Activated naive CD4-positive, alpha-beta T cell treated with anti-CD3 and anti-CD28 coated beads, Interleukin-2, amount 10 ng/mL, durations not matched to agents 7 days and 5 days (primary cell): ENCODE results near the gene AAGAB.
"Not testable (repeated sequence)": the region's sequence is repeated elsewhere in the genome, so short reads cannot be mapped to it uniquely, and the experiment has no call there.

ENCODE experiments used
- CTCF ChIA-PET: fragments of 350-600 bp; sonication (Branson Sonifier 250); formaldehyde crosslinking; loops from one replicate; lab custom pipeline; 2021; ENCODE audit warnings: antibody characterized with exemption; lab: Charles Lee
- DNase-seq: peaks from one replicate; pipeline ENCODE4 v3.0.0-alpha.2; 2020
- H3K27ac Mint-ChIP-seq: one replicate; pipeline ENCODE4 v1.8.0; 2021; ENCODE audit warnings: mild to moderate bottlenecking, moderate library complexity, mixed read lengths
- H3K27me3 Mint-ChIP-seq: one replicate; pipeline ENCODE4 v1.8.0; 2021; ENCODE audit warnings: mild to moderate bottlenecking, mixed read lengths
- H3K36me3 Mint-ChIP-seq: one replicate; pipeline ENCODE4 v1.8.0; 2021; ENCODE audit warnings: mixed read lengths
- H3K4me1 Mint-ChIP-seq: one replicate; pipeline ENCODE4 v1.8.0; 2021; ENCODE audit warnings: mixed read lengths
- H3K4me3 Mint-ChIP-seq: one replicate; pipeline ENCODE4 v1.8.0; 2021; ENCODE audit warnings: mild to moderate bottlenecking, moderate library complexity, mixed read lengths
- H3K9me3 Mint-ChIP-seq: one replicate; pipeline ENCODE4 v1.8.0; 2021; ENCODE audit warnings: mixed read lengths

Gene AAGAB, protein sequence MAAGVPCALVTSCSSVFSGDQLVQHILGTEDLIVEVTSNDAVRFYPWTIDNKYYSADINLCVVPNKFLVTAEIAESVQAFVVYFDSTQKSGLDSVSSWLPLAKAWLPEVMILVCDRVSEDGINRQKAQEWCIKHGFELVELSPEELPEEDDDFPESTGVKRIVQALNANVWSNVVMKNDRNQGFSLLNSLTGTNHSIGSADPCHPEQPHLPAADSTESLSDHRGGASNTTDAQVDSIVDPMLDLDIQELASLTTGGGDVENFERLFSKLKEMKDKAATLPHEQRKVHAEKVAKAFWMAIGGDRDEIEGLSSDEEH

DNA sequence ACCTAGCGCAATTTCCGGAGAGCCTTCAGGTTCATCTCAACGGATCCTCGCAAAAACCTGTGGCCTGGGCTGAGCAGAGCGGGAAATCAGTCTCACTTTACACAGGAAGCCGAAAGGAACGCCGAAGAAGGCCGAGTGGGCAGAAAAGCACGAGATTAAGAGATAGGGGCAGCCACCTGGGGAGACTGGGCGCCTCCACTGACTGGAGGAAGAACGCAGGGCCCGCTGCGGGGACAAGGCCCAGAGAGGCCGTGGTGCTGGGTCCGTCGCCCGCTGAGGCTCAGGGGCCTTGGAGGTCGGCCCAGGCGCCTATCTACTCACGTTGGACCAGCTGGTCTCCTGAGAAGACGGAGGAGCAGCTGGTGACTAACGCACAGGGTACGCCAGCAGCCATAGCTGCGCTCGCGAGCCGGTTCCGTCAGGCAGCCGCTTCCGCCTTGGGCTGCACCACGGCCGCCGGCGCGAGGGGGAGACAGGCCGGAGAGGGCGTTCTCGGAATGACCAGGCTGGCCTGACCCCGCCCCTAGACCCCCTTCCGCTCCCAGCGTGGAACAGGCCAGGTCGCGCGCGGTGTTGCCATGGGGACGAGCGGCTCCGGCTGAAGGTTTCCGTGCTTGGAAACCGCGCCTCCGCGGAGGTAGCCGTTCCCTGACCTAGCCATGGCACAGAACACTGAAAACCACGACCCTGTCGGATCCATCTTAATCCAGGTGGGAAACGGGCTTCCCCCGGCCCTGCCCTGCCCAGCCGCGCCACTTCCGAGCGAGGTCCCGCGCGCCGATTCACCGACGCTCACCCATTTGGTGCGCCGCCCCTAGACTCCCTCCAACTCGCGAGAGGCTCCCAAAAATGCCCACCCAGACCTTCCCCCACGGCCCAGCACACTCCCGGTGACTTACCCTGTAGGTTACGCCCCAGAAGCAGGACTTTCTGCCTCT lies at the start of gene AAGAB, which contains the start of gene IQCH:
Gene AAGAB (minus strand): TSS at position 424 of the 938 bp plus-strand sequence. CDS start 30 bp downstream, at position 394.
Gene IQCH (plus strand): TSS at position 549 of the 938 bp plus-strand sequence. CDS start 111 bp downstream, at position 660.
- CTCF ChIA-PET: interaction anchor here (1.0 kb wide), 1 partner anchor 308 kb away, joined by 3 read pairs; no protein-coding TSS in a partner anchor
- peaks cover 14% of the 10 kb centered on the region for H3K27me3 Mint-ChIP-seq
- H3K27ac Mint-ChIP-seq: peak within 1 kb of the TSS; percentile 97
- peaks cover 10% of the 10 kb centered on the region for H3K36me3 Mint-ChIP-seq
- H3K9me3 Mint-ChIP-seq: no peaks in the 10 kb centered on the region
- DNase-seq: peak; percentile 98
- peaks cover 43% of the 10 kb centered on the region for H3K4me1 Mint-ChIP-seq
- H3K4me3 Mint-ChIP-seq: peak within 1 kb of the TSS; percentile 98

DNA sequence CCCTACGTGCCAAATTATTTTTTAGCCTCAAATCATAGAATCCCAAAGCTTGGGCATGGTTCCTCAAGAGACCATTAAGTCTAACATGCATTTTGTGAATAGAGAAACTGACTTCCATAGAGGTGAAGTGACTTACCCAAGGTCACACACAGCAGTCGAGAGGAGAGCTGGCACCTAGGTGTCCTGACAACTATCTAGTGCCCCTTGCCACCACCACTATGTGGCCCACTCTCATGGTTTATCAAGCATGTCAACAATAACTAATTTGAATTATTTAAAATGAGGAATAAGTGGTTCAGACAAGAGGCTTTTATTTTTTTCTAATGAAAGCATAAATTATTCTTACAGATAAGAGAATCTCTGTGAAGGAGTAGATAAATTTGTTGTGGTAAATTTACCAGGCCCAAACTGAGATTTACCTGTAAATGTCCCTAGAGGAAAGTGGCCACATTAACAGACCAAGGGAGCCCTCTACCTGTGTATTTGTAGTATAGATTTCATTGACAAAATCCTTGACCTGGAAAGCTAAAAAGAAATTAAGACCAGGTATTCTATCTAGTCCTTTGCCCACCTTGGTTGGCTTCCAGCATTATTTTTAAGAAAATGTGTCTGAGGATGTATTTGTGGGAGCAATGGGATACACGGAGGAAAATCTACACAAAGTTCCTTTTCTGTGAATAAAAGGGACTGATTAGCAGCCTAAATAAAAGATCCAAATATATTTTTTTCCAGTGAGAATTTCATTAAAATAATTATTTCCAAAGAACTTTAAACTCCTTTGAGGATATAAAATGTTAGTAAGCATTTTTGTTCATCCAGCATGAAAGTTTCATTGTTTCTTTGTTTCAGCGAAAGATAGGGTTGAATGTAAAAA lies 49.3 kb upstream of the AAGAB start:
- DNase-seq: peak; percentile 38
- Mint-ChIP-seq H3K27ac (no peak overlapping the region), H3K27me3 (peaks cover 3% of the 10 kb centered on the region), H3K36me3 (no peaks in the 10 kb centered on the region), H3K4me1 (no peaks in the 10 kb centered on the region), H3K9me3 (no peaks in the 10 kb centered on the region), H3K4me3 (no peak overlapping the region)
- CTCF ChIA-PET: interaction anchor here (0.5 to 3.9 kb wide), 11 partner anchors 9 to 458 kb away, joined by 3 to 63 read pairs (median 3); no protein-coding TSS in a partner anchor

DNA sequence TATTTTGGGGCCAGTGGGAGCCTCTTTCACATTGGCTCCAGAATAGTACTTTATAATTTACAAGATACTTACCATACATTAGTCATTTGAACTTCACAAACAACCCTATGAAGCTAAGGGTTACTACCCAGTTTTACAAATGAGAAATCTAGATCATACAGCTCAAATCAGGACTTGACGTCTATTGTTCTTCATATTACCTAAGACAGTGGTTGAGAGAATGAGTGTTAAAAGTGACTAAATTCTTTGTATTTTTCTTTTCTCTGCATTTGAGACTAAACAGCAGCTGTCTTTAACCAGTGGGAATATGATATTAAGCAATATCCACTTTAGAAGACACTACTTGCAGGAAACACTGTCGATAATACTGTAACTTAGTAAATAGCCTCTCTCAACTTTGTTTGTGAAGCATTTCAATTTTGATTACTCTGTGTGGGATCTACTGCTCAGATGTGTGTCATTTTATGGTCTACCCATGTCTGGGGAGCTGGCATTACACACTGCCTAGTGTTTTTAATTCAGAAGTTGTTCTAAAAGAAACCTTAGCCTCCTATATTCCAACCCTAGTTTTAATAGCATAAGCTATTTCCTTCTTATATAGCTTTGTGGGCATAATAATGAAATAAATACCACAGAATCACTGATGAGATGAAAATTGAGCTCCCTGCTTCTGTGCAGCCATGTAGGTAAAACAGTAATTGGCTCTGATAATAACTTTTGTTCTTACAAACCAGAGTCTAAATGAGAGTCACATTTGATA lies 46.0 kb upstream of the AAGAB start:
- Mint-ChIP-seq H3K36me3 (no peaks in the 10 kb centered on the region), H3K9me3 (no peaks in the 10 kb centered on the region), H3K27me3 (peaks cover 3% of the 10 kb centered on the region), H3K27ac (no peak overlapping the region), H3K4me3 (no peak overlapping the region), H3K4me1 (no peaks in the 10 kb centered on the region)
- no peak for DNase-seq
- CTCF ChIA-PET: interaction anchor here (0.8 to 2.2 kb wide), 7 partner anchors 62 to 354 kb away, joined by 3 to 7 read pairs (median 3); no protein-coding TSS in a partner anchor

DNA sequence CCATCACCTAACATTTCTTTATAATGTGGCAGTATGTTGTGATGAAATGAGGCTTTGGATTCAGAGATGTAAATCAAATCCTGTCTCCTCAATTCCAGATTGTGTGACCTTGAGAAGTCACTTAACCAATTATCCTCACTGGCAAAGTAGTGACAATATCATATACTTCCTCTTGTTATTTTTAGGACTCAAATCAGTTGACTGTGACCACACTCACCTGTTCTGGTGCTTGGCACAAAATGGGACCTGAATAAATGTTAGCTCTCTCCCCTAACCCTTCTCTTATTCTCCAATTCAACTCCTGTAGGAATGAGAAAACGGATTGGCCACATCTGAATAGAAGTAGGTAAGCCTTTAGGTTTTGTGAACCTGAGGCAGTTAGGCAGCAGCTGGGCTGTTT lies 42.2 kb upstream of the AAGAB start:
- H3K27me3 Mint-ChIP-seq: peaks cover 3% of the 10 kb centered on the region
- CTCF ChIA-PET: interaction anchor here (0.7 kb wide), 1 partner anchor 57 kb away, joined by 3 read pairs; no protein-coding TSS in a partner anchor
- no peaks in the 10 kb centered on the region for H3K36me3 Mint-ChIP-seq
- no peaks in the 10 kb centered on the region for H3K9me3 Mint-ChIP-seq
- H3K4me1 Mint-ChIP-seq: no peaks in the 10 kb centered on the region
- H3K27ac Mint-ChIP-seq: no peak overlapping the region
- H3K4me3 Mint-ChIP-seq: no peak overlapping the region
- no peak for DNase-seq

DNA sequence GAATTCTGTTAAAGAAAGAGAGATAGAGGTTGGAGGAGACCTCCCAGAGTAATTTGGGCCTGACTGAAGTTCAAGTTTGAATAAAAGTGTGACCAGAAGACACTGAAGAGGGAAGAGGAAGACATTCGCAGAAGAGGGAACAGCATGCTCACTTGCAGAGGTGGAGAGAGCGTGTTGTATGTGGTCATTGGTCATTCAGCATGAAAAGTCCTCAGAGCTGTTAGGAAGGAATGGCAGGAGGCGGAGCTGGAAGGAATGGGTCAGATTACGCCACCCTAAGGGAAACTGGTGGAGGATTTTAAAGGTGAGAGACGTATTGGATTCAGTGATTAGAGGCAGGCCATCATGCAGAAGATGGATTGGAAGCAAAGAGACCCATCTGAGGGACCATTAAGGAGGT lies 41.7 kb upstream of the AAGAB start:
- no peak overlapping the region for H3K27ac Mint-ChIP-seq
- no peaks in the 10 kb centered on the region for H3K36me3 Mint-ChIP-seq
- CTCF ChIA-PET: interaction anchor here (0.7 kb wide), 1 partner anchor 57 kb away, joined by 3 read pairs; no protein-coding TSS in a partner anchor
- H3K27me3 Mint-ChIP-seq: peaks cover 3% of the 10 kb centered on the region
- no peaks in the 10 kb centered on the region for H3K9me3 Mint-ChIP-seq
- H3K4me1 Mint-ChIP-seq: no peaks in the 10 kb centered on the region
- H3K4me3 Mint-ChIP-seq: no peak overlapping the region
- no peak for DNase-seq

DNA sequence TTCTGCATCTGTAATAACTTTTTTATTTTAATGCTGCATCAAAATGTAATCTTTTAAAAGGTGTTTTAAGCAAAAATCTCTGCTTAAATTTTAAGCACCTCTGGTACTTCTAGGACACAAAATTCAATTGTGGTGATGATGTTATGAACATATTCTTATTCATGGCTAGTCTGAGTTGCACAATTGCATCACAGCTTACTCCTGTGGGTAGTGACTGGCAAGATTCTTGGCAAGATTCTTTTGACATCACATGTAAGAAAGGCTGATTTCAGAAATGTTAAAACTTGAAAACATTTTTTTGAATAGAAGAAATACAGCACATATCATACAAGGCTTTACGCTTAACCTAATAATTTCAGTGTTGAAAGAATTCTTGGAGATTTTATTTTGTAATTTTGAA lies 35.9 kb upstream of the AAGAB start:
- Mint-ChIP-seq H3K27ac (no peak overlapping the region), H3K27me3 (peaks cover 3% of the 10 kb centered on the region), H3K4me3 (no peak overlapping the region), H3K36me3 (no peaks in the 10 kb centered on the region), H3K4me1 (no peaks in the 10 kb centered on the region), H3K9me3 (peaks cover 2% of the 10 kb centered on the region)
- CTCF ChIA-PET: no interaction called here
- no peak for DNase-seq

DNA sequence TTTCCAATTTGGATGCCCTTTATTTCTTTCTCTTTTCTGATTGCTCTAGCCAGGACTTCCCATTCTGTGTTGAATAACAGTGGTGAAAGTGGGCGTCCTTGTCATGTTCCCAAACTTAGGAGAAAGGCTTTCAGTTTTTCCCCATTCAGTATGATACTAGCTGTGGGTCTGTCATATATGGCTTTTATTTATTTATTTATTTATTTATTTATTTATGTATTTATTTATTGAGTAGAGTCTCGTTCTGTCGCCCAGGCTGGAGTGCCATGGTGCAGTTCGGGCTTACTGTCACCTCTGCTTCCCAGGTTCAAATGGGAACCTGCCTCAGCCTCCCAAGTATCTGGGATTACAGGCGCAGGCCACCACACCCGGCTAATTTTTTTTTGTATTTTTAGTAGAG lies 31.9 kb upstream of the AAGAB start:
- H3K27me3 Mint-ChIP-seq: peaks cover 11% of the 10 kb centered on the region
- H3K36me3 Mint-ChIP-seq, H3K4me1 Mint-ChIP-seq, DNase-seq, H3K4me3 Mint-ChIP-seq, H3K9me3 Mint-ChIP-seq, CTCF ChIA-PET, H3K27ac Mint-ChIP-seq: not testable (repeated sequence)

DNA sequence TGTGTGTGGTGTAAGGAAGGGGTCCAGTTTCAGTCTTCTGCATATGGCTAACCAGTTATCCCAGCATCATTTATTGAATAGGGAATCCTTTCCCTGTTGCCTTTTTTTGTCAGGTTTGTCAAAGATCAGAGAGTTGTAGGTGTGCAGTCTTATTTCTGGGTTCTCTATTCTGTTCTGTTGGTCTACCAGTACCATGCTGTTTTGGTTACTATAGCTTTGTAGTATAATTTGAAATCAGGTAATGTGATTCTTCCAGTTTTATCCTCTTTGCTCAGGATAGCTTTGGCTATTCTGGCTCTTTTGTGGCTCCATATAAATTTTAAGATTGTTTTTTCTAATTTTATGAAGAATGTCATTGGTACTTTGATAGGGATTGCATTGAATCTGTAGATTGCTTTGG lies 31.2 kb upstream of the AAGAB start:
- H3K4me3 Mint-ChIP-seq, H3K27ac Mint-ChIP-seq, H3K36me3 Mint-ChIP-seq, H3K4me1 Mint-ChIP-seq, DNase-seq, H3K9me3 Mint-ChIP-seq, CTCF ChIA-PET: not testable (repeated sequence)
- peaks cover 11% of the 10 kb centered on the region for H3K27me3 Mint-ChIP-seq

DNA sequence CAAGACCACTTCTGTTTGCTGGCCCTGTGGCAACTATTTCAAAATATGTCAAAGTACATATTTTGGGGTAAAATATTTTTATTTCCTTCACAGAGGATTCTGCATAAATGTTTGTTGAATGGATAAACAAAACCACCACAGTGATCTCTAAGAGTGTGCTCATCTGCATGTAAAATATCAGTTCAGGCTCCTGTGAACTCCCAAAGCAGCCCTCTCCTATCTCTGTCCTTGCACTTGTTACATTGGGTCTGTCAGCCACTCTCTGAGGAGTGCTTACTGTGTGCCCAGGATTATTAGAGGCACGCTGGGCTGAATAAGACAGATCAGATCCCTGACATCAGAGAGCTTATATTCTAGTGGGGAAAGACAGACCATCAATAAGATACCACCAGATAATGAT lies 27.3 kb upstream of the AAGAB start:
- no peak for DNase-seq
- Mint-ChIP-seq H3K27me3 (peaks cover 16% of the 10 kb centered on the region), H3K9me3 (peaks cover 2% of the 10 kb centered on the region), H3K4me3 (no peak overlapping the region), H3K36me3 (no peaks in the 10 kb centered on the region), H3K27ac (no peak overlapping the region), H3K4me1 (no peaks in the 10 kb centered on the region)
- CTCF ChIA-PET: interaction anchor here (1.1 kb wide), 1 partner anchor 22 kb away, joined by 4 read pairs; no protein-coding TSS in a partner anchor

DNA sequence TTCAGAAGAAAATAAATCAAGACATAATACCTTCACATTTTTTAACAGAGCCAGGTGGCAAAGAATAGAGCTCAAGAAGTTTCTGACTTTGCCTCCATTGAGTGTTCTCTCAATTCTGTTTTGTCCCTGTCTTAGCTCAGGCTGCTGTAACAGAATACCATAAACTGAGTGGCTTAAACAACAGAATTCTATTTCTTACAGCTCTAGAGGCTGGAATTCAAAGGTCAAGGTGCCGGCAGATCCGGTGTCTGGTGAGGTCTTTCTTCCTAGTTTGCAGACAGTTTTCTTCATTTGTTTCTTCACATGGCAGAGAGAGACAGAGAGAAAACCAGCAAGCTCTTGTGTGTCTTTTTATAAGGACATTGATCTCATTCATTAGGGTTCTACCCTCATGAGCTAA lies 25.8 kb upstream of the AAGAB start:
- CTCF ChIA-PET: no interaction called here
- Mint-ChIP-seq H3K36me3 (no peaks in the 10 kb centered on the region), H3K27me3 (peaks cover 17% of the 10 kb centered on the region), H3K4me1 (no peaks in the 10 kb centered on the region), H3K4me3 (no peak overlapping the region), H3K27ac (no peak overlapping the region), H3K9me3 (no peaks in the 10 kb centered on the region)
- no peak for DNase-seq

DNA sequence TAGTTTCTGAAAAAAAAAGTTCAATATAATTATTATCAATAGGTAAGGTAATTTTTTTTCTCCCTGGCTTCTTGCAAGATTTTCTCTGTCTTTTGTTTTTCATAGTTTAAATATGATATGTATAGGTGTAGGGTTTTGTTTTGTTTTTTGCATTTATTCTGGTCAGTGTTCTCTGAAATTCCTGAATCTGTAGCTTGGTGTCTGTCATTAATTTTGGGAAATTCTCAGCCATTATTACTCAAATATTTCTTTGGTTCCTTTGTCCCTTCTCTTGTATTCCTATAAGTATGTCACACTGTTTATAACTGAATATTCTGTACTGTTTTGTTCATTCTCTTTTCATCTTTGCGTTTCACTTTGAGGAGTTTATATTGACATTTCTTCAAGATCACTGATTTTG lies 22.2 kb upstream of the AAGAB start:
- Mint-ChIP-seq H3K27me3 (peaks cover 14% of the 10 kb centered on the region), H3K4me1 (no peaks in the 10 kb centered on the region), H3K27ac (no peak overlapping the region), H3K9me3 (peaks cover 6% of the 10 kb centered on the region), H3K36me3 (no peaks in the 10 kb centered on the region), H3K4me3 (no peak overlapping the region)
- CTCF ChIA-PET: no interaction called here
- no peak for DNase-seq

DNA sequence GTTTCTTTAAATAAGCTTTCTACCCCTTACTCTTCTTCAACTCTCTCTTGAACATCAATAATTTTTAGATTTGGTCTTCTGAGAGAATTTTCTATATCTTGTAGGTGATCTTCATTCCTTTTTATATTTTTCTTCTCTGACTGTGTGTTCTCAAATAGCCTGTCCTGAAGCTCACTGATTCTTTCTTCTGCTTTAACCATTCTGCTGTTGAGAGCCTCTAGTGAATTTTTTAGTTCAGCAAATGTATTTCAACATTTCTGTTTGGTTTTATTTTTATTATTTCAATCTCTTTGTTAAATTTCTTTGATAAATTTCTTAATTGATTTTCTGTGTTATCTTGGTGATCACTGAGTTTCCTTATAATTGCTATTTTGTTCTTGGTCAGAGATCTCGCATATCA lies 19.8 kb upstream of the AAGAB start:
- Mint-ChIP-seq H3K36me3 (no peaks in the 10 kb centered on the region), H3K9me3 (peaks cover 6% of the 10 kb centered on the region), H3K27me3 (peaks cover 32% of the 10 kb centered on the region), H3K4me3 (no peak overlapping the region), H3K27ac (no peak overlapping the region), H3K4me1 (no peaks in the 10 kb centered on the region)
- CTCF ChIA-PET: no interaction called here
- DNase-seq: no peak
